Stomach smooth muscle (tissue), 2 donors: ENCODE results near the gene EPS8L3.
A peak's percentile ranks its signal among the peaks of the same experiment; 100 is the strongest.

Source experiments
- H3K27ac ChIP-seq: one replicate; pipeline ENCODE4 v1.7.0; 2013; ENCODE audit warnings: mild to moderate bottlenecking, low read length, inconsistent platforms
- H3K27me3 ChIP-seq, 2 donors: one replicate each; pipeline ENCODE4 v1.7.0; 2013; ENCODE audit warnings: low read length in 2 of 2; ENCODE audit not compliant: insufficient read depth in 2 of 2, control insufficient read depth in 1 of 2
- H3K36me3 ChIP-seq, 2 donors: one replicate each; pipeline ENCODE4 v1.7.0; 2013; ENCODE audit warnings: low read length in 2 of 2; ENCODE audit not compliant: control insufficient read depth in 2 of 2, insufficient read depth in 2 of 2
- H3K4me1 ChIP-seq: one replicate; pipeline ENCODE4 v1.7.0; 2013; ENCODE audit warnings: low read length; ENCODE audit not compliant: control insufficient read depth, insufficient read depth
- H3K4me3 ChIP-seq, 2 donors: one replicate each; pipeline ENCODE4 v1.7.0; 2013; ENCODE audit warnings: low read length in 2 of 2
- H3K9ac ChIP-seq, 2 donors: one replicate each; pipeline ENCODE4 v1.7.0; 2013; ENCODE audit warnings: low read length in 2 of 2, mild to moderate bottlenecking in 1 of 2
- H3K9me3 ChIP-seq, 2 donors: one replicate each; pipeline ENCODE4 v1.7.0; 2013; ENCODE audit warnings: low read length in 2 of 2; ENCODE audit not compliant: control insufficient read depth in 2 of 2
- donor health status: healthy.
- donor health status: Pancreatic carcinoma.

EPS8L3 gene

GRCh38 chr1:109725510-109725909 lies 38.2 kb downstream of the EPS8L3 start:
- Histone ChIP-seq H3K9me3 (no peaks in the 10 kb centered on the region), H3K4me3 (no peak overlapping the region), H3K27me3 (no peaks in the 10 kb centered on the region), H3K9ac (no peak overlapping the region), H3K27ac (no peak overlapping the region), H3K36me3 (no peaks in the 10 kb centered on the region), H3K4me1 (no peaks in the 10 kb centered on the region)

GRCh38 chr1:109724933-109725332 lies 38.8 kb downstream of the EPS8L3 start:
- H3K9ac ChIP-seq: no peak overlapping the region
- no peak overlapping the region for H3K4me3 ChIP-seq
- no peaks in the 10 kb centered on the region for H3K9me3 ChIP-seq
- no peaks in the 10 kb centered on the region for H3K27me3 ChIP-seq
- no peak overlapping the region for H3K27ac ChIP-seq
- no peaks in the 10 kb centered on the region for H3K4me1 ChIP-seq
- no peaks in the 10 kb centered on the region for H3K36me3 ChIP-seq

DNA sequence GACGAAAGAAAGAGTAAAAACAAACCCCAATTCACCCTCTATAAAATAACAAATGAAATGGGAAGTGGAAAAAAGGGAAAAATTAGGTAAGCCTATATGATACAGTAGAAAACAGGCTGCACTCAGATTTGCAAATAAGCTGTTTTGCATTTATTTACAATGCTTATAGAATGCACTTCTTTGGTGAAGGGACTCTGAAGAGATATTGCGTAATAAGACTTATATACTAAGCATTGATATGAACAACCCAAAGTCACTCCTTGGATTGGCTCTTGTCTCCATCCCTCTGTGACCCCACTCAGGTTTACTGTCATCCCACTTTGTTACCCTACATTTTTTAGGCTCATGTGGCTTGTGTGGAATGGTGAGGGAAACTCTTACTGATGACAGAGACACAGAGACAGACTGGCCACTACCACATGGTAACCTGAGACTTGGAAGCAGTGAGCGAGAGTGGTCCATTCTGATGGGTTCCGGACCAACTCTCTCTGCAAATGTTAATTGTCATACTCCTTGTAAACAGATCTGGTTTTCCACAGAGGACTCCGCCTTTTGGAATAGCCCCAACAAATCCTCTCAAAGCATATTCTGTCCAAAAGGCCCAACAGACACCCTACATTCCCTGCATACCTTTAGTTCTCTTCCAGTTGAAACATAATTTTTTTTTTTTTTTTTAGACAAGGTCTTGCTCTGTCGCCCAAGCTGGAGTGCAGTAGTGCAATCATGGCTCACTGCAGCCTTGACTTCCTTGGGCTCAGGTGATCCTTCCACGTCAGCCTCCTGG lies 40.6 kb downstream of the EPS8L3 start:
- no peaks in the 10 kb centered on the region for H3K9me3 ChIP-seq
- H3K4me1 ChIP-seq: no peaks in the 10 kb centered on the region
- peak overlapping the region in 1 of 2 donors; percentile 42 for H3K9ac ChIP-seq
- no peaks in the 10 kb centered on the region for H3K27me3 ChIP-seq
- no peaks in the 10 kb centered on the region for H3K36me3 ChIP-seq
- H3K27ac ChIP-seq: no peak overlapping the region
- no peak overlapping the region for H3K4me3 ChIP-seq

DNA sequence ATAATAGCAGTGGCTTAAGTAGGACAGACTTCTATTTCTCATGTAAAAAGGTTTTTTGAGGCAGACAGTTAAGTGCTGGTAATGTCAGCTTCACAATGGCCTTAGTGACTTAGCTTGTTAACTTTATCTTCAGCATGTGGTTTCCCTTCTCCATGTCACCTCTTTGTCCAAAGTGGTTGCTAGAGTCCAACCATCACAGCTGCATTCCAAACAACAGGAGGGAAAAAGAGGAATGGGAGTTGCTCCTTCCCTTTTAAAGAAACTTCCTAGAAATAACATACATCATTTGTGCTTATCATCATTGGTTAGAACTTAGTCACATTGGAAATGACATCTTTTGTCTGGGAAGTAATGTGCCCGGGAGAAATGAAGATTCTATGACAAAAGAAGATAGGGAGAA lies 41.8 kb downstream of the EPS8L3 start:
- H3K9me3 ChIP-seq: no peaks in the 10 kb centered on the region
- no peaks in the 10 kb centered on the region for H3K27me3 ChIP-seq
- H3K36me3 ChIP-seq: no peaks in the 10 kb centered on the region
- H3K9ac ChIP-seq: no peak overlapping the region
- H3K4me3 ChIP-seq: no peak overlapping the region
- H3K4me1 ChIP-seq: no peaks in the 10 kb centered on the region
- no peak overlapping the region for H3K27ac ChIP-seq

GRCh38 chr1:109721042-109721441 lies 42.7 kb downstream of the EPS8L3 start:
- H3K27ac ChIP-seq: no peak overlapping the region
- no peak overlapping the region for H3K4me3 ChIP-seq
- H3K9ac ChIP-seq: no peak overlapping the region
- H3K9me3 ChIP-seq: no peaks in the 10 kb centered on the region
- peaks cover 2% of the 10 kb centered on the region for H3K4me1 ChIP-seq
- no peaks in the 10 kb centered on the region for H3K36me3 ChIP-seq
- no peaks in the 10 kb centered on the region for H3K27me3 ChIP-seq

GRCh38 chr1:109719337-109719837 lies 44.3 kb downstream of the EPS8L3 start:
- Histone ChIP-seq H3K9me3 (no peaks in the 10 kb centered on the region), H3K27me3 (no peaks in the 10 kb centered on the region), H3K4me3 (no peak overlapping the region), H3K36me3 (no peaks in the 10 kb centered on the region), H3K27ac (no peak overlapping the region), H3K4me1 (peaks cover 5% of the 10 kb centered on the region), H3K9ac (no peak overlapping the region)

- Histone ChIP-seq H3K4me3 (no peak overlapping the region), H3K27ac (no peak overlapping the region), H3K4me1 (peaks cover 5% of the 10 kb centered on the region), H3K27me3 (no peaks in the 10 kb centered on the region), H3K9me3 (no peaks in the 10 kb centered on the region), H3K9ac (no peak overlapping the region), H3K36me3 (no peaks in the 10 kb centered on the region)
Observed at GRCh38 chr1:109718495-109718894, 45.2 kb downstream of the EPS8L3 start.

DNA sequence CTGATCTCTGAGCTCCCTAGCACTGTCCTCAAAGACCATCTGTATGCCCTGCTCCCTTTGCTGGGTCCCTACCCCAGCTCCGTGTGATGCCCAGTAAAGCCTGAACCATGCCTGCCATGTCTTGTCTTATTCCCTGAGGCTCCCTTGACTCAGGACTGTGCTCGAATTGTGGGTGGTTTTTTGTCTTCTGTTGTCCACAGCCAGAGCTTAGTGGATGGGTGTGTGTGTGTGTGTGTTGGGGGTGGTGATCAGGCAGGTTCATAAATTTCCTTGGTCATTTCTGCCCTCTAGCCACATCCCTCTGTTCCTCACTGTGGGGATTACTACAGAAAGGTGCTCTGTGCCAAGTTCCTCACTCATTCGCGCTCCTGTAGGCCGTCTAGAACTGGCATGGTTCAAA lies 46.0 kb downstream of the EPS8L3 start:
- H3K9me3 ChIP-seq: no peaks in the 10 kb centered on the region
- H3K27ac ChIP-seq: no peak overlapping the region
- no peak overlapping the region for H3K9ac ChIP-seq
- no peak overlapping the region for H3K4me3 ChIP-seq
- H3K4me1 ChIP-seq: peaks cover 5% of the 10 kb centered on the region
- H3K27me3 ChIP-seq: no peaks in the 10 kb centered on the region
- no peaks in the 10 kb centered on the region for H3K36me3 ChIP-seq

DNA sequence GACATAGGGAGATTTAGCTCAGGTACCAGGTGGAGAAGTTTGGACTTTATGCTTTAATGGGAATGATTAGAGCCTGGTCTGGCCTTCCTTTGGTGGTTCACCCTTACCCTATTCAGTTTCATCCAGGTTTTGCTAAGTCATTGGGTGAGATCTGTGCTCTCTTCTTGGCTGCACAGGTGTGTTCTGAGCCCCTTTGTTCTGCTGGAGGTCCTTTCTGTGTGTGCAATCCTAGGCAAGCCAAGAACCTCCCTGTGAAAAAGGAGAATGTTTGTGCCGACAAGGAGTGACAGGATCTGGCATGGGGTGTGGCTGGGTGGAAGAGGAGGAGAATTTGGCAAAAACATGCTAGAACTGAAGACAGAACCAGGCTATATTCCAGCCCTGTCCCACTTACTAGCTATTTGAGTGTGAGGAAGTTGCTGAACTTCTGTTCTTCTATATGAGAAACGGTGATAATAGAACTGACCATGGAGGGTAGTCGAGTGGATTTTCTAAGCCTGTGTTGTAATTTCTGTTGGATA lies 47.1 kb downstream of the EPS8L3 start:
- Histone ChIP-seq H3K27me3 (no peaks in the 10 kb centered on the region), H3K4me3 (no peak overlapping the region), H3K27ac (no peak overlapping the region), H3K9me3 (no peaks in the 10 kb centered on the region), H3K4me1 (peaks cover 5% of the 10 kb centered on the region), H3K36me3 (no peaks in the 10 kb centered on the region), H3K9ac (no peak overlapping the region)

DNA sequence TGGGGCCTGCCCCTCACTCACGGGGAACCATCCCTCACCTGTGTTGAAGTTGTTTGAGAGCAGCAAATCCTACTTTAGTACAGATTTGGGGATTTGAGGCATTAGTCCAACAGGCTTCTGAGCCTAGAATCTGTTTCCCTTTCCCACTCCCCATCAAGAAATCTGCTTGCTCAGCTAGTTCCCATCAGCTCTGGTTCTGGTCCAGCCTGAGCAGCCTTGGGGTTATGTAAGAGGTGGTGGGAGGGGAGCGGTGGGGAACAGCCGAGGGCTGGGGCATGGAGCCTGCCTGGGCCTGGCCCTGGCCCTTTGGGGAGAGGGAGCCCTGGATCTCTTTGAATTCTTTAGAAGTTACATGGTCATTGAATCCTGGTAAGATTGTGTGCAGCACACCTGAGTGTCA lies 47.6 kb downstream of the EPS8L3 start:
- H3K27me3 ChIP-seq: no peaks in the 10 kb centered on the region
- no peaks in the 10 kb centered on the region for H3K36me3 ChIP-seq
- no peak overlapping the region for H3K9ac ChIP-seq
- no peak overlapping the region for H3K27ac ChIP-seq
- H3K4me3 ChIP-seq: no peak overlapping the region
- H3K4me1 ChIP-seq: peaks cover 5% of the 10 kb centered on the region
- H3K9me3 ChIP-seq: no peaks in the 10 kb centered on the region
